Right renal cortex interstitium (tissue), 3 donors: Measurements from ENCODE around the gene CHRNA10. TPM values are rescaled to one million over a fixed set of nuclear protein-coding genes. Genes with fewer than 3 reads are reported as not detected.

Source experiments
- DNase-seq, 3 donors: peaks; one replicate each; pipeline ENCODE4 v3.0.0-alpha.2; 2013; ENCODE audit warnings: low read depth in 3 of 3, low spot score in 2 of 3
- polyA plus RNA-seq, 3 donors: library from polyadenylated mRNA; unstranded; fragments of 120-200 nt; gene quantifications; one replicate each; pipeline ENCODE4 v1.2.1, GENCODE V29; 2013; ENCODE audit not compliant: insufficient read length in 3 of 3

Gene CHRNA10
- polyA plus RNA-seq, 3 donors = 1.2 to 1.4 (median 1.3) TPM

GRCh38 chr11:3635641-3636375, 35.4 kb downstream of the CHRNA10 start:
- DNase-seq = no peak

GRCh38 chr11:3632070-3632660, 39.0 kb downstream of the CHRNA10 start:
- no peak for DNase-seq

GRCh38 chr11:3631331-3631730, 39.9 kb downstream of the CHRNA10 start:
- DNase-seq = no peak

- DNase-seq = no peak
Measured at GRCh38 chr11:3627291-3627690, 43.9 kb downstream of the CHRNA10 start.

GRCh38 chr11:3626250-3626960, 44.8 kb downstream of the CHRNA10 start:
- no peak for DNase-seq

GRCh38 chr11:3623767-3624458, 47.3 kb downstream of the CHRNA10 start:
- DNase-seq = no peak

- no peak for DNase-seq
Measured at GRCh38 chr11:3623121-3623520, 48.1 kb downstream of the CHRNA10 start.

- DNase-seq = no peak
Measured at GRCh38 chr11:3622521-3622920, 48.7 kb downstream of the CHRNA10 start.

GRCh38 chr11:3617990-3618389, 53.2 kb downstream of the CHRNA10 start:
- no peak for DNase-seq

- DNase-seq = no peak
Measured at GRCh38 chr11:3616721-3617460, 54.3 kb downstream of the CHRNA10 start.

GRCh38 chr11:3615998-3616397, 55.2 kb downstream of the CHRNA10 start:
- DNase-seq = no peak

Other genes with a start within 250 kb of the CHRNA10 start
- 1 to 10 TPM; 2.3 to 3.3 (median 3.3) TPM for gene ART5, start 29.4 kb downstream of the CHRNA10 start, polyA plus RNA-seq
- not detected for gene ART1, start 26.3 kb downstream of the CHRNA10 start, polyA plus RNA-seq
- 10 to 100 TPM; 58.2 to 62.6 (median 59.2) TPM for gene NUP98, start 126.2 kb upstream of the CHRNA10 start, polyA plus RNA-seq
- gene PGAP2, start 137.2 kb upstream of the CHRNA10 start, polyA plus RNA-seq = 10 to 100 TPM; 37.3 to 38.6 (median 38.6) TPM
- 10 to 100 TPM; 21.4 to 26.6 (median 22.4) TPM for gene RHOG, start 169.6 kb upstream of the CHRNA10 start, polyA plus RNA-seq
- gene STIM1, start 184.3 kb upstream of the CHRNA10 start, polyA plus RNA-seq = 10 to 100 TPM; 33.1 to 35.1 (median 34.2) TPM